ENCODE data around the gene USP48.

- TF ChIP-seq CTCF (IDR thresholded peaks at IDR 0.05; ENCODE audit: low read length) (no peak), EZH2 (optimal IDR thresholded peaks at IDR 0.05; ENCODE audit: low read depth, low read length) (no peak), EZH2phosphoT487 (IDR thresholded peaks at IDR 0.05; ENCODE audit: low read length) (no peak)
Observed at GRCh38 chr1:21759182-21759581, 23.8 kb downstream of the USP48 start.
